Measurements from ENCODE around the gene PDXK.
"Not testable (repeated sequence)": the region's sequence is repeated elsewhere in the genome, so short reads cannot be mapped to it uniquely, and the experiment has no call there.

Gene PDXK

DNA sequence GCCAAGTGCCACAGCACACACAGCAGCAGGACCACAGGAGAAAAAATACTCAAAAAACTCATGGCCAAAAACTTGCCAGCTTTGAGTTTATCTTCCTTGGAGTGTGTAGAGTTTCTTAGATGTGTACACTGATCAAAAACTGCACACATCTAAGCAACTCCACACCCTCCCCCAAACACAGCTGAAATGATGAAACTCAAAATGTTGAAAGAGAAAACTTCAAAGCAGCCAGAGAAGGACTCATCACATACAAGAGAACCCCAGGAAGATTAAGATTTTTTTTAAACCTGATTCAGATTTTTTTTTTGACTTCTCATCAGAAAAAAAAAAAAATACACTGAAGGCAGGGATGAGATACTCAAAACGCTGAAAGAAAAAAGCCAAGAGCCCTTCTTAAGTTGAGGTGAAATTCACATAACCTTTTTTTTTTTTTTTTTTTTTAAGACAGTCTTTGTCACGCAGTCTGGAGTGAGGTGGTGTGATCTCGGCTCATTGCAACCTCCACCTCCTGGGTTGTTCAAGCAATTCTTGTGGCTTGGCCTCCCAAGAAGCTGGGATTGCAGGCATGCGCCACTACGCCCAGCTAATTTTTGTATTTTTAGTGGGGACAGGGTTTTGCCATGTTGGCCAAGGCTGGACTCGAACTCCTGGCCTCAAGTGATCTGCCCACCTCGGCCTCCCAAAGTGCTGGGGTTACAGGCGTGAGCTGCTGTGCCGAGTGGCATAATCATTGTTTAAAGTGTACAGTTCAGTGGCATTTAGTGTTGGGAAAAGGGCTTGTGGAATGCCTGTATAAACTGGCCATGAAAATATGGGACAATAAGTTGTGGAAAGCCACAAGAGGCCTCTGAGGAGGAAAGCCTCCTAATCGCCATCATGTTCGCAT, 20.9 kb upstream of the PDXK start:
- no peak for DNase-seq

DNA sequence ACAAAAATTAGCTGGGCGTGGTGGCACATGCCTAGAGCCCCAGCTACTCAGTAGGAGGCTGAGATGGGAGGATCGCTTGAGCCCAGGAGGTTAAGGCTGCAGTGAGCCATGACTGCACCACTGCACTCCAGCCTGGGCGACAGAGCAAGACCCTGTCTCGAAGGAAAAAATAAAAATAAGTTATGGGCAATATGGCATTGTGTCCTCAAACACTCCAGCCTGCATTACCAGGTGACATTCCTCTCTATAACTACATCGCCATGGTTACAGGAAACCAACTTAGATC, 19.5 kb upstream of the PDXK start:
- DNase-seq = not testable (repeated sequence)

DNA sequence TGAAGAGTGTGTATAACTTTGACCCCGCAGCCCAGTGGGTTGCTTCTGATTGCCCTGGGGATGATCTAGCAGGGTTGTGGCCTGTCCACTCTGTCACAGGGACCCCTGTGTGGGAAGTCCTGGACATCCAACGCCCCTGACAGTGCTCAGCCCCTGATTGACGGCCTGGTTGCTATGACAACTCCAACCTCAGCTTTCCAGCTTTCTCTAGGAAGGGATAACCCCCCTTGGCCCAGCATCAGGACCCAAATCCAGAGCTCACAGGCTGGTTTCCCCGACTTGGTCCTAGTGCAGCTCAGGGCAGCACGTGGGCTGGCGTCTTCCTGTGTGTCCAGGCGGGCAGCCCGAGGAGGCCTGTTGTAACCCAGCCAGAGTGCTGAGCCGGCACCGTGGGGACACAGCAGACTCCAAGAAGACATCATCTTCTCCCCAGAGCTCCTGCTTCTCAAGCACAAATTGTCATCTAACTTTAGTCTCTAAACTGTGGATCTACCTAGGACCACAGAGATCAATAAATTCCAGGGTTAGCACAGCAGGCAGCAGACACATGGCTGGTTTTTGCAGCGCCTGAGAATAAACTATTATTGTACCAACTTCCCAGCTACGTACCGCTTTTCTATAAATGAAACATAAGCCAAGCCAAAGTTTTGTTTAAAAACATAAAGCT, 18.9 kb upstream of the PDXK start:
- no peak for DNase-seq

DNA sequence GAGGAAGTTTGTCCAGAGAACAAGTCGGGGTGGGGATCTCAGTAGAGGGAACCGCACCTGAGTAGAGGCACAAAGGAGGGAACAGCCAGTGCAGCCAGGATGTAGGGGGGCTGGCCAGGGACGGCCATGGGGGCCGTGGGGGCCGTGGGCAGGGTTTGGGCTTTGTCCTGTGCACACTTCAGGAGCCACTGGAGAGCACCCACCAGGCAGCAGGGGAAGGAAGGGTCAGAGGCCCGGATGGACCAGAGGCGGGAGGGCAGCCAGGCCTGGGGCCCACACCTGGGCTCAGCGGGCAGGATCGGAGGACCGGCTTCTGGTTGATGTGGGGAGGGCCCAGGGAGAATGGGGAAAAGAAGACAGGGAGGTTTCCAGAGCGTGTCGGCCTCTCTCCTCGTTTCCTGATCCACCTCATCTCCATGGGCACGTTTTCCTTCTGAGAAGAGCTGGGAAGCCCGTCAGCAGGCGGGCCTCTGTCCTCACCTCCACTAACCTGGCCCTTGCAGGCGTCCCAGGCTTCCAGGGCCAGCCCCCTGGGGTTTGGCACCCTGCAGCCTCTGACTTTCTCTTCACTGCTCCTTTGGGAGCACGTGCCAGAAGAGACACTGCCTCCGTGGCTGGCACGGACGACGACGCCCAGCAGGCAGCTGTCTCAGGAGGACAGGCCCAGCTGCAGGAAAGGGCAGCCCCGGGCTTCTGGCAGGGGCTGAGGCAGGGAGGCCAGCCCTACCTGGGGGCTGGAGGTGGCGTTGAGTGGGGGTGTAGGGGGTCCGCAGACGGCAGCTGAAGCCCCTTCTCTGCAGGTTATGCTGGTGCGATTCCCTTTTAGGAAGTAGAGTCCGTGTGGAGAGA, 16.8 kb upstream of the PDXK start:
- no peak for DNase-seq

DNA sequence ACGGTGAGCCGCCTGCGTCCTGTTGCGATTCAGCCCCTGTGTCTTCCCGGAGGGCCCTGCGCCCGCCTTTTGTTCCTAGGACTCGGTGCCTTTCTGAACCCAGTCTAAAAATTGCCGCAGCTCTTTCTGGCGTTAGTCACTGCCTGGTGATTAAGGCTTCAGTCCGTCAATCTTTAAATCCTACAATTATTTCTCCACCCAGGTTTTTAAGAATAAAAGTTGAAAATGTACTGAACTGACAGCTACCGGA, 16.2 kb upstream of the PDXK start:
- no peak for DNase-seq

DNA sequence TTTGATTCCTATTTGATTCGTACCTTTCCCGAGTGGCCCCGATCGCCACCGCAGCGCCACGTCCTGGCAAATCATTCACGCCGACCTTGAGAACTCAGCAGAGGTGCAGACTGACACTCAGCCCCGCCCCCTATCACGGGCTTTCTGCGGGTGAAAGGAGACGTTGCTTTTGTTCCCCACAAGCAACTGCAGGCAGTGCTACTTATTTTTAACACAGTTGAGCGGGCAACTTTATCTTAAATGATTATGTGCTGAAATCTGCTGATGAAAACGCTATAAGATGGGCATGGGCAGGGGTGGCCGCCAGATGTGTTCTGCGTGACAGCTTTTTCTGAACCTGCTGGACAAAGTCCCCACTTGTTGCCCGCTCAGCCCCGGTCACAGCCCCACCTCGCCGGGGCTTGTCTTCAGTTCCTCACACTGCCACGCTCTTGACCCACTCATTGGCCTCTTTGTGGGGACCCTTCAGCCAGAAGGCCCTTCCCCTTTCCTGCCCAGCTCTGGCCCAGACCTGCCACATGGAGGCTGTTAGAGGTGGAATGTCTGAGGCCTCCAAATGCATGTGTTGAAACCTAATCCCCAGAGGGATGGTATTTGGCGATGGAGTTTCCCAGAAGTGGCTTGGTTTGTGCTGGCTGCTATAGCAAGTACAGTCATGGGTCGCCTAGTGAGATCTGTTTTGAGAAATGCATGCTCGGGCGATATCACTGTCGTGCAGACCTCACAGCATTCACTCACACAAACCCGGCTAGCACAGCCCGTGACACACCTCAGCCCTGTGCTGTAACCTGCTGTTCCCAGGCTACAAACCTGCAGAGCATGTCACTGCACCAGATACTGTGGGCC, 15.7 kb upstream of the PDXK start:
- DNase-seq = no peak

DNA sequence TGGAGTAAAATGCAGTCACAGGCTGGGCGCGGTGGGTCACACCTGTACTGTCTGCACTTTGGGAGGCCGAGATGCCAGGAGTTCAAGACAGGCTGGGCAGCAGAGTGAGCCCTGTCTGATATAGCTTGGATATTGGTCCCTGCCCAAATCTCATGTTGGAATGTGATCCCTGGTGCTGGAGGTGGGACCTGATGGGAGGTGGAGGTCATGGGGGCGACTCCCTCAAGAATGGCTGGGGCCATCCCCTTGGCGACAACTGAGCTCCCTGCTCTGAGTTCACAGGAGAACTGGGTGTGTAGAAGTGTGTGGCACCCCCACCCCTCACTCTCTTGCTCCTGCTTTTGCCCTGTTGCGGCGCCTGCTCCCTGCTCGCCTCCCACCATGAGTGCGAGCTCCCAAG, 11.5 kb upstream of the PDXK start:
- DNase-seq = no peak

DNA sequence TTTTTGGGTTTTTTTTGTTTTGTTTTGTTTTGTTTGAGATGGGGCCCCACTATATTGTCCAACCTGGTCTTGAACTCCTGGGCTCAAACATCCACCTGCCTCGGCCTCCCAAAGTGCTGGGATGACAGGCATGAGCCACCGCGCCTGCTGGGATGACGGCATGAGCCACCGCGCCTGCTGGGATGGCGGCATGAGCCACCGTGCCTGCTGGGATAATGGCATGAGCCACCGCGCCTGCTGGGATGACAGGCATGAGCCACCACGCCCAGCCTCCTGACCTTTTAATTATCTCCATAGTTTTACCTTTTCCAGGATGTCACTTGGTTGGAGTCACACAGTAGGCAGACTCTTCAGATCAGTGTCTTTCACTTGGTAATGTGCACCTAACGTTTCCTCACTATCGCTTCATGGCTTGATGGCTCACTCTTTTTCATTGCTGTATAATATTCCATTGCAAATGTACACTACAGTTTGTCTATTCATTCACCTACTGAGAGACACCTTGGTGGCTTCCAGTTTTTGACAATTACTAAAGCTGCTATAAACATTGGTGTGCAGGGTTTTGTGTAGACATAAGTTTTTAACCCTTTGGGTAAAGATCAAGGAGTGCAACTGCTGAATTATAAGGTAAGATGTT, 10.1 kb upstream of the PDXK start:
- no peak for DNase-seq

DNA sequence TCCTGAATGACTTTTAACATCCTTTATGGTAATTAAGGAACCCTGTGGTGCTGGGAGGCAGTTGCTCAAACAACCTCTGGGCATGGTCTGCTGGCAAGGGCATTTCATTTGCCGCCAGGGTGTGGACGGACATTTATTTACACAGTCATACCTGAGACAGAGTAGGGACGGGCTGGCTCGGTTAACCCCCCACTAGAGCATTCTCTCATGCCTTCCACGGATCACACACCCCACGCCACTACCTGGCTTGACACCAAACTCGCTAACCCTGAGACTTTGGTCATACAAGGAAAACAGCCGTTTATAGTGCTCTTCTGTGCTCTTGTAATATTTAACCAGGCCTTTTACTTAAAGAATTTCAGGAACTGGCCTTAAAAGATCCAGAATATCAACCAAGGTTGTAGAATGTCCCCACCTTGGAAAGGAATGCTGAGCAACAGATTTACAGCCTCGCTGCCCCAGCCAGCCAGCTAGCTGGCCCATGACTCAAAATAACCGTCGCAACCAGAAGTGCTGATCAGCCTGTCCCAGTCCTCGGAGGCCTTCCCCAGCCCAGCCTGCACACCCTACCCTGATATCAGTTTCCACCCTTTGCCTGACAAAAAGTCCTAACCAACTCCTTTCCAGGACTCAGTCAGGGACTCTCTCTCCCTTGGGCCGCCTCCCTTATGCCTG, 6.5 kb upstream of the PDXK start:
- no peak for DNase-seq

DNA sequence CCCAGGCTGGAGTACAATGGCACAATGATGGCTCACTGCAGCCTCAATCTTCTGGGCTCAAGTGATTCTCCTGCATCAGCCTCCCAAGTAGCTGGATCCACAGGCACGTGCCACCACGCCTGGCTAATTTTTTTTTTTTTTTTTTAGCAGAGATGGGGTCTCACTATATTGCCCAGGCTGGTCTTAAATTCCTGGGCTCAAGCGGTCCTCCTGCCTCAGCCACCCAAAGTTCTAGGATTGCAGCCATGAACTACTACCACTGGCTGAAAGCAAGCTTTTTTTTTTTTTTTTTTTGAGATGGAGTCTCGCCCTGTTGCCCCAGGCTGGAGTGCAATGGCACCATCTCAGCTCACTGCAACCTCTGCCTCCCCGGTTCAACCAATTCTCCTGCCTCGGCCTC, 5.8 kb upstream of the PDXK start:
- DNase-seq = not testable (repeated sequence)

DNA sequence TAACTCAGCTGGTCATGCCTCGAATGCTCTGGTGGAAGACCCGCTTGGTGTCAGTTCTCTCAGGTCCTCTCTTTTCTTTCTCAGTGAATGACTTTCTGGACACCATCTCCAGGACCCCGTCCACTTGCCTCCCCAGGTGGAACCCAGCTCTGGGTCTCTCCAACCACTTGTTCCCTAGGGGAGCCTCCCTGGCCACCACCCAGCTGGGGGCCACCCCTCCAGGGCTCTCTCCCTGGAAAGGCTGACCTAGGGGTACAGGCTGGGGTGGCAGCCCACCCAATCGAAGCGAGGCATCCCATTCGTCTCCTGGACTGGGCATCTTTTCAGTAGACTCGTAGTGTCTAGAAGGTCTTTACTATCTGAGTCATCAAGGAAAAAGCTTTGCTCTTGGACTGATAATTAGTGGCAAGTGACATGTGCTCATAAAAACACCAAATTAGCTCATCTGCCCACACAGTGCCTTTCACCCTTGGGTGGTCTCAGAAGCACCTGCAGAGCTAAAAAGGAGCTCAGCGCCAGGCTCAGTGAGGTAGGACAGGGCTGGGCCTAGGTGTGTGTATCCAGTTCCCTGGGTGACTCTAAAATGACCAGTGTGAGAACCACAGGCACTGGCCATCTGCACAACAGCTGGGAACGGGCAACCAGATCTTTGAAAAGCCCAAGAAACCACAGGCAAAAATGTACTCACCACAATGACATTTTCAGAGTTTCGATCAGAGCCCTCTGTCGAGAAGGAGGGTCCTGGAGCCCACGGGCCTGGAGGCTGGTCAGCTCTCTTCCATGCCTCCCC, 2.4 kb upstream of the PDXK start:
- no peak for DNase-seq

DNA sequence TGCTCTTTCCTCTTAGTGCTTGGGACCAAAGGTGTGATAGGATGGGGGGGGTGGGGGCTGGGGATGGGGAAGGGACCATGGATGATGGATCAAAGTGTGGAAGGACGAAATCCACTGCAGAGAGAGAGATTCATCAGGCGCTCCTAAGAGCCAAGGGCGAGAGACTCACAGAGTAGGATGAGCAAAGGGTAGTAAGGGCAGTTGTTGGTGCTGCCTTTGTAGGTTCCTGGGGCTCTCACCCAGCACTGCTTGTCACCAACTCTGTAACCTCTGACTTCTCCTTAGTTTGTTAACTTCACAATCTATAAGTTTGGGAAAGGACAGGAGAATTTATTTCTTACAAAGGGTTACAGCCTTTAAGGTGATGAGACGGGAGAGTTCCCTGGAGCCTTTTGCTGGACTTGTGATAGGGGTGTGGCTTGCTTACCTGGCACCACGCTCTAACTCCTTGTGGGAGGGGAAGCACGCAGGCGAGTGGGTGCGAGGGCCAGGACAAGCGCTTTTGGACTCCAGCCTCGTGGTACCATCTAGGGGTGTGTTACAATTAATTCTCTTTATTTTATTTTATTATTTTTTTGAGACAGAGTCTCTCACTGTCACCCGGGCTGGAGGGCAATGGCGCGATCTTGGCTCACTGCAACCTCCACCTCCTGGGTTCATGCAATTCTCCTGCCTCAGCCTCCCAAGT, 1.6 kb upstream of the PDXK start:
- no peak for DNase-seq

DNA sequence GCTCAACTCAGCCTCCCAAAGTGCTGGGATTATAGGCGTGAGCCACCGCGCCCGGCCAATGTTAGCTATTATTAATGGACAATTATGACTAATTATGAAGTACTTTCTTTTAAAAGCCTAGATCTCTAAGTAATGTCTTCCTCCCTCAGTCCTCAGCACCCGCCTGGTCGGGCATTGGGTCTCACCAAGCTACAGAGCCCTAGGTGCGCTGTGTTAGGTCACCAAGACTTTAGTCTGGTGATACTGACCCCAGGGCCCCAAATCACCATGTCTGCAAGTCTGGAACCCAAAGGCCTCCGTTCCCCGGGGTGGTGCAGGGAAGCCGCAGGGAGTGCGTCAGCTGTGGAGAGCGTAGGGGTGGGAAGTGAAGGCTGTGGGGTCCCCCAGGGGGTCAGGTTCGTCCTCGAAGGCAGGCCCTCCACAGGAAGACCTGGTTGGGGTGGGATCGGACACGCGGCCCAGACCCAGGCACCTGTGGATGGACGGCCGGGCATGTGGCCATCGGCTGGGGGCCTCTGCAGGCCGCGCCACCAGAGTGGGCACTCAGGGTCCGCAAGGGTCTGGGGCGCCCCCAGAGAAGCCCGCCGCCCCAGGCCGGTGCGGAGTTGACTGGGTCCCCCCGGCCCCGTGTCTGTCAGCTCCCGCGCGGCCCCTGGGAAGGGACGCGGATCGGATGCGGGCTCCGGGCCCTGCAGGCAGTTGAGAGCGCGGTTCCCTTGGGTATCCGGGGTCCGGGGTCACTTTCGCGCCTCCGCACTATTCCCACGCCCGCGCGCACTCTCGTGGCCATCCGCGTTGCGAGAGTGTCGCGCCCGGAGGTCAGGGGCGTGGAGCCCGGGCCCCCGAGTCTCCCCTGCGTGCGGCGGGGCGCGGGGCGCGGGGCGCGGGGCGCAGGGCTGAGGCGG, 710 bp upstream of the PDXK start:
- no peak for DNase-seq

DNA sequence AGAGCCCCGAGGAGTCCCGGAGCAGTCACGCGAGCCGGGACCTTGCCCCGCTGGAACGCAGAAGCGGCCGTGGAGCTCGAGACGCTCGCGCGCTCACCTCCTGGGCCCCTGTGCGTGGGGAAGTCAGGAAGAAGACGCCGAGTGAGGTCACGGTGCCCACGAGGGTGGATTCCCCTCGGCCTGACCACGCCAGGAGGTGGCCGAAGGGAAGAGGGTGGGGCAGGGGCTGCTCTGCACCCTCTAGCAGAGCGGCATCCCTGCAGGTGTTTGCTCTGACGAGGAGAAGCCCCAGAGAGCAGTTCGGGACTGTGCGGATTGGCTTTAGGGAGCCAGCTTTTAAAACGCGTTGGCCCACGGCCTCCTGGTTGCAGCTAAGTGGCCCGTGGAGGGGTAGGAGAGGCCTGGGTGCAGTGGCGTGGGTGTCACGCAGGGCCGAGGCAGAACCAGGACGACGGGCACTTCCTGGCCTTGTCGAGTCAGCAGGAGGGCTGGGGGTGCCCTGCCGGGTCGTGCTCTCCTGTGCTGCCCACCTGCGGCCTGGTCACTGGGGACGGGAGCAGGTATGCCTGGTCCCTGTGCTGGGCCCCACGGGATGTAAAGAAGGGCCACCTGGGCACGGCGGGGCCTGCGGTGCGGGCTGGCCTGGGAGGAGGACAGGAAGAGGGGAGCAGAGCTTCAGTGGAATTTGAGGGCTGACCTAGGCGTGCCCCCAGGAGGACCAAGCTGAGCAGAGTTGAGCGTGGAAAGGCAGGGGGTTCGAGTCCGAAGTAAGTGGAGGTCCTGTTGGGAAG, 1.0 kb downstream of the PDXK start:
- no peak for DNase-seq

DNA sequence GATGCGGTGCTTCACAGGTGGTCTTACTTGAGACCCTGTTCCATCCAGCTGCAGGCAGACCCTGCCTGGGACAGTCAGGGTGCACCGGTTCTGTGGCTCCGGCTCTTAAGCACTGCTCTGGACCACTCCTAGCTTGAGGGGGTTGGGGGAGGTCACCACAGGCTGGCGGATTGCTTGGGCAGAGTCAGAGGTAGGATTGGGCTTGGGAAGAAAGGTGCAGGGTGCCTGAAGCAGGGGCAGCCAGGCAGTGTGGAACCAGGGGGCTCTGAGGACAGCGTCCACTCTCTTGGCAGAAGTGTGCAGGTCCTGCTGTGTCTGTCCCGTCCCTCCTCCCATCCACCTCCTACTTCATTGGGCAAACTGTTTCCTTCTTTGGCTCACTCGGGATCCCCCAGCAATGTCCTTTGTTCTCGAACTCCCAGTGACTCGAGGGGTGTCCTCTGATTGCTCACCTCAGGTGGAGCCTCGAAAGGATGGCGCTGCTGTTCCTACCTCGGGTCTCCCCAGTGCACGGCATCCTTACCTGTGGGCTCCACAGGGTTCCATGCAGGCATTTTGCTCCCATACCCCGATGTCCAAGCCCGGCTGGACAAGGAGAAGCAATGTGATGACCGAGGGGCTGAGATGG, 1.7 kb downstream of the PDXK start:
- no peak for DNase-seq

DNA sequence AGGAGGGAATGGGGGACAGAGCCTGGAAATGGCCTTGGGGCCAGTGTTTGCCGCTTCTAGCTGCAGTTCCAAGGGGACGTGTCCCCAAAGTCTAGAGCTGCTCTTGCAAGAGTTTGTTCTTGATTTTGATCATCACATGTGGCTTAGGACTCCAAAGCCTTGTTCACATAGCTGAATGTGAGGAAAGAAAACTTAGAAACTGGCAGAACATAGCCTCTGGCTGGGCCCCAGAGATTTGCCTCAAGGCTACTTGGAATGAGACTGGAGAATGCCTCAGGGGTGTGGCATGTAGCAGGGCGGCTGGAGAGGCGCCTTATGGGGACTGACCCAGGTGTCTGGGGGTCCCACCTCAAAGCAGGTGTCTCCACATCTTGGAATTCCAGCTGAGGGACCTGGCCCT, 2.3 kb downstream of the PDXK start:
- DNase-seq = no peak

DNA sequence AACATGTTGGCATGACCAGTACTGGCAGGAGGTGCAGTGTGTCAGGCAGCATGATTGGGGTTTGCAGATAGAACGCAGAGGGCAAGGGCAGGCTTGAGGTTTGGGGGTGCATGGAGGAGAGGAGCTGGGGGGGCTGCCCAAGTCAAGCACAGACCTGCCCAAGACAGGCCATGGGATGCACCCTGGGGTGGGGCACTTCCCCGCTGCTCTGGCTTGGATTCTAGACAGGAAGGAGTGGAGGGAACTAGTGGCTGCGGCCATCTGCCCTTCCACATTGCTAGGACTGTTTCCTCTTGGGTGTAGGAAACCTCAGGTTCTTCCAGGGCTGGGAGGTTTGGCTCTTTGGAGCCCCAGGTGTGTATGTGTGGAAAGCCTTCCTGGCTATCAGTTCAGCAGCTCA, 3.0 kb downstream of the PDXK start:
- DNase-seq = no peak

DNA sequence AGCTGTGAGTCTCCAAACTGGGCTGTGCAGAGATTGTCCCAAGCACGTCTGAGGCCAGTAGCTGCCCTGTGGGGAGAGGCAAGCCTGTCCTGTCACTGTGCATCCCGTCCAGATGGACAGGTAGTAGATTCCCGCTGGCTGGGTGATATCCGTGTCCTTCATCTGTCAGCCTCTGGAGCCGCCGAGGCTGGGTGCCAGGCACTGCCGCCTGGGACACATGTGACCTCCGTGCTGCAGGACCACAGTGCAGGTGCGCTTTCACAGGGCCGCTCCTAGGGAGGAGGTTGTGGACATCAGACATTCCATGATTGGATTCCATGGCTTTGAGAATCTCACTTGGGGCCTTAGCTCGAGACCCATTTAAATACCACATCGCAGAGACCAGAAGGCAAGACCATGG, 4.7 kb downstream of the PDXK start:
- DNase-seq = no peak
